Measurements from ENCODE around the gene EFCAB9. TPM values are rescaled to one million over a fixed set of nuclear protein-coding genes. Genes with fewer than 3 reads are reported as not detected.

The EFCAB9 gene
- total and polyA plus RNA-seq, 8 donors, result not detected

DNA sequence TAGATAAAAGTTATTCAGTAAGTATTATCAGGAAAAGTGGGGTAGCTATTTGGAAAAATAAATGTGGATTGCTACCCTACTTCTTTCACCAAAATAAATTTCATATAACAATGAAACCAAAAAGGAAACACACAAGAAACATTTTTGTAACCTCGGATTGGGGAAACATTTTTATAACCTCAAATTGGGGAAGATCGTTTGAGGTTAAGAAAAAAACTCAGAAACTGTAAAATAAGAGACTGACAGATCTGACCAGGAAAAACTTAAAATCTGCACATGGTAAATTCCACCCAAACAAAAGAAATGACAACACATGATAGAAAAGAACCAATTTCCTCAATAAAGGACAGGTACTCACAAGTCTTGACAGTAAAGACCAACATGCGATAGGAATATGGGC, 13.5 kb downstream of the EFCAB9 start:
- H3K4me3 ChIP-seq, result no peak overlapping the region
- H3K27me3 ChIP-seq, result no peaks in the 10 kb centered on the region
- H3K27ac ChIP-seq, result no peak overlapping the region
- TF ChIP-seq CTCF (IDR thresholded peaks at IDR 0.05), result no peak
- H3K36me3 ChIP-seq, result no peaks in the 10 kb centered on the region
- WGBS, 2 donors, result 60 to 70% methylated on average over 3 of the region's 3 CpGs
- ATAC-seq, result no peak
- intact Hi-C loops (cut with DNase I), result no loop called here
- no peak for DNase-seq
- no peaks in the 10 kb centered on the region for H3K4me1 ChIP-seq
- FAIRE-seq, result no peak
- H3K9me3 ChIP-seq, result no peaks in the 10 kb centered on the region

GRCh38 chr5:172209714-172210113, 15.7 kb downstream of the EFCAB9 start:
- WGBS, 2 donors, result 91% methylated on average over 2 of the region's 2 CpGs
- TF ChIP-seq CTCF (IDR thresholded peaks at IDR 0.05), result no peak
- Histone ChIP-seq H3K27me3 (no peaks in the 10 kb centered on the region), H3K4me1 (no peaks in the 10 kb centered on the region), H3K36me3 (peaks cover 0 to 3% (median 0%) of the 10 kb centered on the region in 3 donors), H3K4me3 (no peak overlapping the region), H3K9me3 (no peaks in the 10 kb centered on the region), H3K27ac (no peak overlapping the region)
- intact Hi-C loops (cut with DNase I), result no loop called here
- no peak for ATAC-seq
- no peak for FAIRE-seq
- no peak for DNase-seq

- no peak for FAIRE-seq
- intact Hi-C loops (cut with DNase I), result no loop called here
- DNase-seq, result no peak
- TF ChIP-seq CTCF (IDR thresholded peaks at IDR 0.05), result no peak
- H3K9me3 ChIP-seq, result no peaks in the 10 kb centered on the region
- ATAC-seq, result no peak
- no peak overlapping the region for H3K4me3 ChIP-seq
- WGBS, 2 donors, result 93% methylated on average over 8 of the region's 8 CpGs
- peaks cover 0 to 3% (median 0%) of the 10 kb centered on the region in 3 donors for H3K36me3 ChIP-seq
- no peaks in the 10 kb centered on the region for H3K27me3 ChIP-seq
- no peak overlapping the region for H3K27ac ChIP-seq
- no peaks in the 10 kb centered on the region for H3K4me1 ChIP-seq
These were observed 17.7 kb downstream of the EFCAB9 start for GRCh38 chr5:172211676-172212075.

- Histone ChIP-seq H3K4me1 (no peaks in the 10 kb centered on the region), H3K9me3 (no peaks in the 10 kb centered on the region), H3K27ac (no peak overlapping the region), H3K4me3 (no peak overlapping the region), H3K27me3 (no peaks in the 10 kb centered on the region), H3K36me3 (peaks cover 0 to 3% (median 0%) of the 10 kb centered on the region in 3 donors)
- WGBS, 2 donors, result 91% methylated on average over 4 of the region's 4 CpGs
- intact Hi-C loops (cut with DNase I), result no loop called here
- no peak for FAIRE-seq
- no peak for ATAC-seq
- no peak for TF ChIP-seq CTCF (IDR thresholded peaks at IDR 0.05)
- DNase-seq, result no peak
These were observed 19.2 kb downstream of the EFCAB9 start for GRCh38 chr5:172213126-172213525.

DNA sequence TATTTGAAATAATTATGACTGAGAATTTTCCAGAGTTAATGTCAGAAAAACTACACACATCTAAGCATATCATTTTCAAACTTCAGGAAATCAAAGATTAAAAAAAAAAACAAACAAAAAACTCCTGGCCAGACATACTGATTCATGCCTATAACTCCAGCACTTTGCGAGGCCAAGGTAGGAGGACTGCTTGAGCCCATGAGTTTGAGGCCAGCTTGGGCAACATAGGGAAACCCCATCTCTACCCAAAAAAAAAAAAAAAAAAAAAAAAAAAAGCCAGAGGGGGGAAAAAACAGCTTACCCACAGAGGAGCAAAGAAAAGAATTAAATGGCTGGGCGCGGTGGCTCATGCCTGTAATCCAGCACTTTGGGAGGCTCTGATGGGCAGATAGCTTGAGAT, 22.4 kb downstream of the EFCAB9 start:
- Histone ChIP-seq H3K4me1 (no peaks in the 10 kb centered on the region), H3K36me3 (peaks cover 0 to 3% (median 0%) of the 10 kb centered on the region in 3 donors), H3K4me3 (no peak overlapping the region), H3K27ac (no peak overlapping the region), H3K27me3 (no peaks in the 10 kb centered on the region), H3K9me3 (no peaks in the 10 kb centered on the region)
- intact Hi-C loops (cut with DNase I), result no loop called here
- TF ChIP-seq CTCF (IDR thresholded peaks at IDR 0.05), result no peak
- ATAC-seq (no peak), DNase-seq (no peak), FAIRE-seq (no peak)
- 92 to 99% methylated on average over 3 of the region's 3 CpGs for WGBS, 2 donors
